IPS-NIHi7 (cell line): ENCODE measurements around the gene ZNF177.

ENCODE experiments used
- DNase-seq: peaks from one replicate; pipeline ENCODE4 v3.0.0; 2012; ENCODE audit warnings: mixed read lengths; ENCODE audit errors: extremely low spot score

ZNF177 gene

DNA sequence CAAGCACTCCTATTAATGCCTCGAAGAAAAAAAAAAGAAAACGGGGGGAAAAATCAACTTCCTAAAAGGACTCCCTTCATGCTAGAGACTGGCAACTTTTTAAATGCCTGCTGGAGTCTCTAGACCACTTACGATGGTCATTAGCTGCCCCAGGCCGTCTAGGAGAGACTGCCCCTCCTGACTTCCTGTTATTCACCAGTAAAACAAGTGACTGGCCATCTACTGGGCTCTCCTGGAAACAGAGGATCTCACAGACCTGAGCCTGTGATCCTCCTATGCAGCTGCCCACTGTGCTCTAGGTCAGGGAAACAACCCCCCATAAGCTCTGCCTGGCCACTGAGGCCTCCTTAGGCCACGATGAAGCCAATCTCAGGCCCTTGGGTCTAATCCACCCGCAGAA lies 65.1 kb downstream of the ZNF177 start:
- no peak for DNase-seq

GRCh38 chr19:9430444-9430843 lies 67.6 kb downstream of the ZNF177 start:
- DNase-seq = no peak

DNA sequence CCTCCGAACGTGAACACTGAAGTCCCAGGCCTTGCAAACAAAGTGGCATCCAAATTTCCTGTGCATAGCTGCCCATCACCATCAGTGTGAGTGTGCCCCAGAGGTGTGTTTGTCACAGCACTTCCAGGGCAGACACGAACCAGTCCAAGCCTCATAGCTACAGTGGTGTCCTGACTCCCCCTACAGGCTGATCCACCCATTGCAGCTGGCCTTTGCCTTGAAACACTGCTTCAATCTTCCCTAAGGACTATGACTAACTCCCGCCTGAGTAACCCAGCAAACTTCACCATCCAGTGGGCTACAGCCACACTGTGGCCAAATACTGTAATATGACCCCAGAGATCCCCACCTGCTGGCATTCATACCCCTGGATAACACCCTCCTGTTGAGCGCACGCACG lies 68.7 kb downstream of the ZNF177 start:
- peak; percentile 88 for DNase-seq
